ENCODE results near the gene DCLK1.

- TF ChIP-seq CTCF (IDR thresholded peaks at IDR 0.05), result no peak
- no peak for TF ChIP-seq POLR2A (IDR thresholded peaks at IDR 0.05)
Observed at GRCh38 chr13:35930665-35931631, 200.2 kb downstream of the DCLK1 start.

Data from right lobe of liver (tissue), 4 donors.